Measurements from ENCODE around the gene KIAA0319L. TPM values are rescaled to one million over a fixed set of nuclear protein-coding genes. Genes with fewer than 3 reads are reported as not detected.

KIAA0319L gene
- total RNA-seq, 2 experiments from 2014 or later = 25.3 to 44.9 TPM

DNA sequence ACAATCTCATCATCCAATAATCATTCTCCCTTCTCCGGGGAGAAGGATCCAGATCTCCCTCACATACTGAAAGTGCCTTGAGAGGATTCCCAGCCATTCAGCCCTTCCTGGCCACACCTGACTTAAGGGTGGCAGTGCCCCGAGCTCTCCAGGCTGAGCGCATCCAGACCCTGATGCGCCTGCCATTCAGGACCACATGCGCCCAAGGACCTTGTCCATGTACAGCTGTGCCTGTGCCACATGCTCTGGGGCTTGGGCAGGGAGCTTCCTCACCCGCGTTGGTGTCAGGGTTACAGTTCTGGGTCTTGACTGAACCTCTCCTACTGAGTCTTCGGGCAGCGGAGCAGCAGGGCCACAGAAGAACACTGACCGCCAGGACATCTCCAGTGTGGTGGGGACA lies 121.1 kb downstream of the KIAA0319L start:
- intact Hi-C loops (cut with micrococcal nuclease; ENCODE audit: unreplicated experiment) = no loop called here
- no peaks in the 10 kb centered on the region for H3K79me2 ChIP-seq (ENCODE audit: insufficient read depth, low read depth, low read length)
- H3K9me2 ChIP-seq (ENCODE audit: insufficient read depth, low read length) = no peaks in the 10 kb centered on the region
- DNase-seq (ENCODE audit: low spot score) = no peak
- H3K36me3 ChIP-seq (ENCODE audit: insufficient read depth, low read length) = peaks cover 26% of the 10 kb centered on the region; the same call in 1 of the 2 replicates
- no TSS peak for BruUV-seq (replicated peaks)
- no peak overlapping the region for H3K4me2 ChIP-seq (ENCODE audit: low read length)
- no peaks in the 10 kb centered on the region for H3K9me3 ChIP-seq (ENCODE audit: low read length)
- TF ChIP-seq EZH2phosphoT487 (IDR thresholded peaks at IDR 0.05; ENCODE audit: borderline replicate concordance, low read depth, low read length) = no peak
- TF ChIP-seq, protein P1, sequence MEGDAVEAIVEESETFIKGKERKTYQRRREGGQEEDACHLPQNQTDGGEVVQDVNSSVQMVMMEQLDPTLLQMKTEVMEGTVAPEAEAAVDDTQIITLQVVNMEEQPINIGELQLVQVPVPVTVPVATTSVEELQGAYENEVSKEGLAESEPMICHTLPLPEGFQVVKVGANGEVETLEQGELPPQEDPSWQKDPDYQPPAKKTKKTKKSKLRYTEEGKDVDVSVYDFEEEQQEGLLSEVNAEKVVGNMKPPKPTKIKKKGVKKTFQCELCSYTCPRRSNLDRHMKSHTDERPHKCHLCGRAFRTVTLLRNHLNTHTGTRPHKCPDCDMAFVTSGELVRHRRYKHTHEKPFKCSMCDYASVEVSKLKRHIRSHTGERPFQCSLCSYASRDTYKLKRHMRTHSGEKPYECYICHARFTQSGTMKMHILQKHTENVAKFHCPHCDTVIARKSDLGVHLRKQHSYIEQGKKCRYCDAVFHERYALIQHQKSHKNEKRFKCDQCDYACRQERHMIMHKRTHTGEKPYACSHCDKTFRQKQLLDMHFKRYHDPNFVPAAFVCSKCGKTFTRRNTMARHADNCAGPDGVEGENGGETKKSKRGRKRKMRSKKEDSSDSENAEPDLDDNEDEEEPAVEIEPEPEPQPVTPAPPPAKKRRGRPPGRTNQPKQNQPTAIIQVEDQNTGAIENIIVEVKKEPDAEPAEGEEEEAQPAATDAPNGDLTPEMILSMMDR (conservative IDR thresholded peaks at IDR 0.05; ENCODE audit: low read length) = no peak
- no peak overlapping the region for H3K4me3 ChIP-seq (ENCODE audit: low read depth, low read length, poor library complexity, severe bottlenecking)
- H3K27ac ChIP-seq (ENCODE audit: low read depth, low read length, poor library complexity, severe bottlenecking) = no peak overlapping the region
- no peak overlapping the region for H2AFZ ChIP-seq (ENCODE audit: low read length)
- H4K20me1 ChIP-seq (ENCODE audit: insufficient read depth, low read length) = no peaks in the 10 kb centered on the region
- CTCF ChIA-PET (ENCODE audit: unreplicated experiment) = no interaction called here
- no peaks in the 10 kb centered on the region for H3K4me1 ChIP-seq (ENCODE audit: insufficient read depth, low read length, poor library complexity, severe bottlenecking)
- POLR2A ChIA-PET = no interaction called here

DNA sequence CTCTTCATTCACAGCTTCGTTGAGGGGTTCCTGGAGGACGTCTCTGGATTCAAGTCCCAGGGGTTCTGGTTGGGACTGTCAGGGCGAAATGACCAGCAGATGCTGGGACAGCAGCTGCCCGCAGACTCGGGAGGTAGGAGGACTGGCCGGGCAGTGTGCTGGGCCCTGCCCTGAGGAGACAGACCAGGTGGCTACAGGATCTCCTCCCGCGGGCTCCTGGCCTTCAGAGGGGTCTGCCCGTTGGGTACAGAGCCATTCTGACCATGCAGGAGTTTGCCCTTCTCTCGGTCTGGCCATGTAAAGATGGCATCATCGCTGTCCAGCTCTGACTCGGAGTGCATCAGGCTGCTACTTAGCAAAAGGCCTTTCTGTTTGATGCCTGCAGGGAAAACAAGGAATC lies 122.5 kb downstream of the KIAA0319L start:
- Histone ChIP-seq H3K36me3 (ENCODE audit: insufficient read depth, low read length) (peaks cover 21% of the 10 kb centered on the region; the same call in 1 of the 2 replicates), H3K9me3 (ENCODE audit: low read length) (no peaks in the 10 kb centered on the region), H3K4me2 (ENCODE audit: low read length) (no peak overlapping the region), H2AFZ (ENCODE audit: low read length) (no peak overlapping the region), H3K9me2 (ENCODE audit: insufficient read depth, low read length) (no peaks in the 10 kb centered on the region), H3K4me3 (ENCODE audit: low read depth, low read length, poor library complexity, severe bottlenecking) (no peak overlapping the region), H3K79me2 (ENCODE audit: insufficient read depth, low read depth, low read length) (no peaks in the 10 kb centered on the region), H3K27ac (ENCODE audit: low read depth, low read length, poor library complexity, severe bottlenecking) (no peak overlapping the region), H3K4me1 (ENCODE audit: insufficient read depth, low read length, poor library complexity, severe bottlenecking) (no peaks in the 10 kb centered on the region), H4K20me1 (ENCODE audit: insufficient read depth, low read length) (no peaks in the 10 kb centered on the region)
- BruUV-seq (replicated peaks) = no TSS peak
- intact Hi-C loops (cut with micrococcal nuclease; ENCODE audit: unreplicated experiment) = no loop called here
- TF ChIP-seq EZH2phosphoT487 (IDR thresholded peaks at IDR 0.05; ENCODE audit: borderline replicate concordance, low read depth, low read length) = no peak
- TF ChIP-seq, protein P1 (conservative IDR thresholded peaks at IDR 0.05; ENCODE audit: low read length) = no peak
- ChIA-PET POLR2A (no interaction called here), CTCF (ENCODE audit: unreplicated experiment) (no interaction called here)
- DNase-seq (ENCODE audit: low spot score) = no peak

DNA sequence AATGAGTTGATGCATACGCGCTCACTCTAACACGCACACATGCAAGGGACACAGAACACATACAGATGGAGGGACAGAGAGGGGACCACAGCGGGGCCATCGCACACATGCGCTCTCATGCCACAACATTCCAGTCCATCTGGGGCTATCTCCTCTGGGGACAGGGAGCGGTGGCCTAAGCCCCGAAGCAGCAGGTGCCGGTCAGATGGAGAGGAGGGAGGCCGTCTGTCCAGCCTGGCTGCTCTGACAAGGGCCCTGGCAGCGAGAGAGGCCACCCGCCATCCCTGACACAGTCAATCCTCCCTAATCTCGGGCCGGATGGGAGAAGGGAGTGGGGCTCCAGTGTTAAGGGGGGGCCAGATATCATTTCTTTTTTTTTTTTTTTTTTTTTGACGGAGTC lies 123.5 kb downstream of the KIAA0319L start:
- intact Hi-C loops (cut with micrococcal nuclease; ENCODE audit: unreplicated experiment) = no loop called here
- BruUV-seq (replicated peaks) = TSS peak; percentile 58
- TF ChIP-seq EZH2phosphoT487 (IDR thresholded peaks at IDR 0.05; ENCODE audit: borderline replicate concordance, low read depth, low read length) = no peak
- TF ChIP-seq, protein P1 (conservative IDR thresholded peaks at IDR 0.05; ENCODE audit: low read length) = no peak
- Histone ChIP-seq H4K20me1 (ENCODE audit: insufficient read depth, low read length) (no peaks in the 10 kb centered on the region), H3K9me3 (ENCODE audit: low read length) (no peaks in the 10 kb centered on the region), H3K4me2 (ENCODE audit: low read length) (no peak overlapping the region), H3K36me3 (ENCODE audit: insufficient read depth, low read length) (peaks cover 24% of the 10 kb centered on the region; the same call in 1 of the 2 replicates), H3K4me3 (ENCODE audit: low read depth, low read length, poor library complexity, severe bottlenecking) (no peak overlapping the region), H3K9me2 (ENCODE audit: insufficient read depth, low read length) (no peaks in the 10 kb centered on the region), H2AFZ (ENCODE audit: low read length) (no peak overlapping the region), H3K4me1 (ENCODE audit: insufficient read depth, low read length, poor library complexity, severe bottlenecking) (no peaks in the 10 kb centered on the region), H3K27ac (ENCODE audit: low read depth, low read length, poor library complexity, severe bottlenecking) (no peak overlapping the region), H3K79me2 (ENCODE audit: insufficient read depth, low read depth, low read length) (no peaks in the 10 kb centered on the region)
- ChIA-PET POLR2A (no interaction called here), CTCF (ENCODE audit: unreplicated experiment) (no interaction called here)
- no peak for DNase-seq (ENCODE audit: low spot score)

Data from OCI-LY7 (cell line).